Activated naive CD4-positive, alpha-beta T cell treated with anti-CD3 and anti-CD28 coated beads, Interleukin-2, amount 10 ng/mL, durations not matched to agents 7 days and 5 days (primary cell): Measurements from ENCODE around the gene SPTBN5.
A peak's percentile ranks its signal among the peaks of the same experiment; 100 is the strongest.

ENCODE experiments used
- CTCF ChIA-PET: fragments of 350-600 bp; sonication (Branson Sonifier 250); formaldehyde crosslinking; loops from one replicate; lab custom pipeline; 2021; ENCODE audit warnings: antibody characterized with exemption; lab: Charles Lee
- DNase-seq: peaks from one replicate; pipeline ENCODE4 v3.0.0-alpha.2; 2020
- H3K27ac Mint-ChIP-seq: one replicate; pipeline ENCODE4 v1.8.0; 2021; ENCODE audit warnings: mild to moderate bottlenecking, moderate library complexity, mixed read lengths
- H3K27me3 Mint-ChIP-seq: one replicate; pipeline ENCODE4 v1.8.0; 2021; ENCODE audit warnings: mild to moderate bottlenecking, mixed read lengths
- H3K36me3 Mint-ChIP-seq: one replicate; pipeline ENCODE4 v1.8.0; 2021; ENCODE audit warnings: mixed read lengths
- H3K4me1 Mint-ChIP-seq: one replicate; pipeline ENCODE4 v1.8.0; 2021; ENCODE audit warnings: mixed read lengths
- H3K4me3 Mint-ChIP-seq: one replicate; pipeline ENCODE4 v1.8.0; 2021; ENCODE audit warnings: mild to moderate bottlenecking, moderate library complexity, mixed read lengths
- H3K9me3 Mint-ChIP-seq: one replicate; pipeline ENCODE4 v1.8.0; 2021; ENCODE audit warnings: mixed read lengths

SPTBN5 gene

DNA sequence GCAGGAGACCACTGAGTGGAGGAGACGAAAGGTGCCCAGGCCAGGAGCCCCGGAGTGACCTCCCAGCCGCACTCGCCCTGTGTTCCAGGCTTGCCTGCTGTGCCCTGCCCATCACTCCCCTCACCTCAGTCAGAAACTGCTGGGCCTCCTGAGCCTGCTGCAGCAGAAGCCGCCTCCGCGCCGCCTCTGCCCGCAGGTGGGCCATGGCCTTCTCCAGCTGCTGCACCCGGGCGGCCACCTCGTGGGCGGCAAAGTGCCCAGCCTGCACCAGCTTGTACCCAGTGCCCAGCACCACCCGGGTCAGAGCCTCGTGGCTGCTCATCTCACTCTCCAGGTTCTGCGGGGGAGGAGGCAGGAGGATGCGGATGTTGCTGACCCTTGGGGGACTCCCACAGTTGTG is 37.6 kb downstream of the SPTBN5 start:
- H3K27ac Mint-ChIP-seq = no peak overlapping the region
- no peaks in the 10 kb centered on the region for H3K36me3 Mint-ChIP-seq
- CTCF ChIA-PET = no interaction called here
- no peak overlapping the region for H3K4me3 Mint-ChIP-seq
- no peaks in the 10 kb centered on the region for H3K9me3 Mint-ChIP-seq
- peaks cover 10% of the 10 kb centered on the region for H3K4me1 Mint-ChIP-seq
- DNase-seq = no peak
- peaks cover 17% of the 10 kb centered on the region for H3K27me3 Mint-ChIP-seq

DNA sequence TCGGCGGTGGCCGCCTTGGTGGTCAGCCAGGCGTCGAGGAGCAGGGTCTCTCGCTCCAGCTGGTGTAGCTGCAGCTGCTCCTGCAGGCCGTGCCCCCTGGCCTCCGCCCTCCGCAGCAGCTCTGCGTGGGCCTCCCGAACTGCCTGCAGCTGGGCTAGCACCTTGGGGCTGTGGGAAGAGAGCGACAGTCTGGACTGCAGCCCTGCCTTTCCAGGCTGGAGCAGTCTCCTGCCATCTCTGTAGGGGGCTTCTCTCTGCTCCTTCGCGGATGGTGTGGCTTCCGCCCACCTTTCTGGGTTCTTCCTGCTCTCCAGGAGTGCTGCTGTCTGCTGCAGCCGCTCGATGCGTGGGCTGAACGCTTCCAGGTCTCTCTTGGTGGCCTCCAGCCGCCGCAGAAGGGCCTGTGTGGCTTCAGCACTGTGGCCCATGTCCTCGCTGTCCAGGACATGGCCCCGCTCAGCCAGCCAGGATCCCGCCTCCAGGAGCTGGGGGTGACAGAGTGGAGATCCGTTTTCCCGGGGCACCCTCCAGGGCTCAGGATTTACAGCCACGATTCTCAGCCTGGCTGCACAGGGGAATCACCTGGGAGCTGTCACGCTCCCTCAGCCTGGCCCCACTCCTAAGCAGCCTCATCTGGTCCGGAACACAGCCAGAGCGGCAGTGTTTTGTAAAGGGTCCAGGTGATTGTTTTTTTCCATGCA is 38.4 kb downstream of the SPTBN5 start:
- CTCF ChIA-PET = no interaction called here
- H3K9me3 Mint-ChIP-seq = no peaks in the 10 kb centered on the region
- H3K4me3 Mint-ChIP-seq = no peak overlapping the region
- no peak overlapping the region for H3K27ac Mint-ChIP-seq
- H3K4me1 Mint-ChIP-seq = peaks cover 6% of the 10 kb centered on the region
- H3K27me3 Mint-ChIP-seq = peaks cover 15% of the 10 kb centered on the region
- no peaks in the 10 kb centered on the region for H3K36me3 Mint-ChIP-seq
- no peak for DNase-seq

DNA sequence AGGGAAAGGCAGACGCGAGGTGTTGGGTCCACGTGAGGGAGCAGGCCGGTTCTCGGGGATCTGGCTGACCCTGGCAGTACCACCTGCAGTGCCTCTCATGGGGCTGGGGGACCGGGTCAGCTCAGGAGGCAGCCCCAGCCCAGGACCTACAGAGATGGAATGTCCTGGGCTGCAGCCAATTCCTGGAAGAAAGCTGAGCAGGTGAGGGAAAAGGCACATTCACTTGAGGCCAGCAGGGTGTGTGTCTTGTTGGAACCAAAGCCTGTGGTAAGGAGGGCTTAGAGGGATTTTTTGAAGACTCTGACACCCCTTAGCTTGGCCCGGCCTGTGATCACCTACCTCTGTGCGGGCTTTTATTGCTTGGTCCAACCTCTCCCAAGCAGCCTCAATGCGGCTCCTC is 39.4 kb downstream of the SPTBN5 start:
- no peaks in the 10 kb centered on the region for H3K36me3 Mint-ChIP-seq
- no peaks in the 10 kb centered on the region for H3K9me3 Mint-ChIP-seq
- no peak for DNase-seq
- no peak overlapping the region for H3K27ac Mint-ChIP-seq
- no peaks in the 10 kb centered on the region for H3K4me1 Mint-ChIP-seq
- peaks cover 18% of the 10 kb centered on the region for H3K27me3 Mint-ChIP-seq
- CTCF ChIA-PET = no interaction called here
- H3K4me3 Mint-ChIP-seq = no peak overlapping the region

DNA sequence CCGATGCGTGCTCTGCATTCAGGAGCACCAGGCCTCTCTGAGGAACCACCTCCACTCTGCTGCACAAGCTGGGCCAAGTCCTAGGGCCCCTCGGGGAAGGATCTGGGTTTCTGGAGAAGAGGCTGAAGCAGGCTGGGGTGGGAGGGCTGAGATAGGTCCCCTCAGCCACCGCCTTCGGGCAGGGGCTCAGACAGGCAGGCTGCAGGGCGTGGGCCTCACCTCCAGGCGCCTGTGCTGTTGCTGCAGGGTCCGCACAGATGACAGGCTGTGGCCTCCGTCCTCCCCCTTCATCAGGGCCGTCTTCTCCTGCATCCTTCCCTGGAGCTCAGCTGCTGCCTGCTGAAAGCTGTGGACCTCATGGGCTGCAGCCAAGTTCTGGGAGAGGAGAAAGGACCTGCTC is 40.0 kb downstream of the SPTBN5 start:
- H3K9me3 Mint-ChIP-seq = no peaks in the 10 kb centered on the region
- H3K27me3 Mint-ChIP-seq = peaks cover 18% of the 10 kb centered on the region
- CTCF ChIA-PET = interaction anchor here (0.7 kb wide), 1 partner anchor 25 kb away, joined by 3 read pairs; no protein-coding TSS in a partner anchor
- no peak overlapping the region for H3K27ac Mint-ChIP-seq
- no peaks in the 10 kb centered on the region for H3K36me3 Mint-ChIP-seq
- no peak for DNase-seq
- no peak overlapping the region for H3K4me3 Mint-ChIP-seq
- no peaks in the 10 kb centered on the region for H3K4me1 Mint-ChIP-seq

DNA sequence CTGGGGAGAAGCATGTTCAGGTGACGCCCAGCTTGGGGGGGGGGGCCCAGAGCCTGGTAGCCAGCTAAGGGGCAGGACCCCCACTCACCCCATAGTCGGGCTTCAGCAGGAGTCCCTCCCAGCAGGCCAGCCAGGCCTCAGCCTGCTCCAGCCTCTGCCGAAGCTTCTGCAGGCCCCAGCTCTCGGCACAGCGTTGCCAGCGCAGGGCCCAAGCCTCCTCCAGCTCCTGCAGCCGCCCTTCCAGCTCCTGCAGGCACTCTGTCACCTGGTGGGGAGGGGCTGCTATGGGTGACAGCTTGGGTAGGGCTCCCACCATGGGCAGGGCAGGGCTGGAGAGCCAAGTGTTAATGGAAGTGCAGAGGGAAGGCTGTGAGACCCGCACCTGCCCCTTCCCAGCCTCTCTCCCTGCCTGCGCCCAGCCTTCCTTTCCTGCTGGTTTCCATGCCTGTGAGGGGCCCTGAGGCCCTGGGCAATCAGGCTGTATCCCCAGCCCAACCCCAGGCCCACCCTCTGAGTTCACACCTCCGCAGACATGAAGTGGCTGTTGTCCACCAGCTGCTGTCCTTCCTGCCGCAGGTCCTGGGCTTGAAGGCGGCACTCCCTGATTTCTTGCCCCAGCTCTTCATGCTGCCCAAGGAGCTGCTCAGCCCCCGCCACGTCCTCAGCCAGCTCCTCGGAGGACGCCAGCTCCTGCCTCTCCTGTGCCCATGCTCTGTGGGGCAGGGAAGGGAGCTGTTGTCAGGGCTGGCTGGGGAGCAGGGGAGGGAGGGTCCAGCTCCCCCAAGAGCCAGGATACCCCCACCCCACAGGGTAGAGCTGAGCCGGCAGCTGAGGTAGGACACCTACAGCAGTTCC is 40.9 kb downstream of the SPTBN5 start:
- Mint-ChIP-seq H3K27ac (no peak overlapping the region), H3K9me3 (no peaks in the 10 kb centered on the region), H3K36me3 (peaks cover 4% of the 10 kb centered on the region), H3K27me3 (peaks cover 18% of the 10 kb centered on the region), H3K4me1 (no peaks in the 10 kb centered on the region), H3K4me3 (no peak overlapping the region)
- CTCF ChIA-PET = interaction anchor here (0.7 to 1.8 kb wide), 2 partner anchors 26 to 84 kb away, joined by 3 to 4 read pairs; no protein-coding TSS in a partner anchor
- no peak for DNase-seq

DNA sequence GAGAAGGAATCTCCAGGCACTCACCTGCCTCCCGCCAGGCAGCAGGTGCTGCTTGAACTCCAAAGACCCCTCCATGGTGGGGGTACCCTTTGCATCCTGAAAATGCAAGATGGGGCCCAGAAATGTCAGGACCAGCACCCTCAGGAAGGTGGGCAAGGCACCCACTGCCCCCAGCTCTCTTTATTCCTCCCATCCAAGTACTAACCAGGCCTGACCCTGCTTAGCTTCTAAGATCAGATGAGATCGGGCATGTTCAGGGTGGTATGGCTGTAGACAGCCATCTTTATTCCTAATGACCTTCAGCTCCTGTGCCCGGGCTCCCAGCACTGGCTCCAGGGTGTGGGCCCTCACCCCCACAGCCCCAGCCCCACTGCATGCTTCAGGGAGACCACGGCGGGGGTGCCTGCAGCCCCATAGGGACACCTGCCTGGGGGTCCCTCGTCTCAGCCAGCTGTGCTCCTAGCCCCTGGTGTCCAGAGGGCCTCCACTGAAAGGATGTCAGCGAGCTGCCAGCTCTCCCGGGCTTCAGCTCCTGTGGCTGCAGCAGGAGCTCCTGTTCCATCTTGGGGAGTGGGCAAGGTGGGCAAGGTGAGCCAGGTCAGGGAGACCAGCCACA is 42.0 kb downstream of the SPTBN5 start:
- Mint-ChIP-seq H3K27ac (no peak overlapping the region), H3K9me3 (no peaks in the 10 kb centered on the region), H3K36me3 (peaks cover 4% of the 10 kb centered on the region), H3K4me3 (no peak overlapping the region), H3K4me1 (no peaks in the 10 kb centered on the region), H3K27me3 (peaks cover 18% of the 10 kb centered on the region)
- DNase-seq = no peak
- CTCF ChIA-PET = interaction anchor here (1.6 to 1.8 kb wide), 2 partner anchors 79 to 85 kb away, joined by 4 to 6 read pairs; partner anchors contain the start of gene MAPKBP1

DNA sequence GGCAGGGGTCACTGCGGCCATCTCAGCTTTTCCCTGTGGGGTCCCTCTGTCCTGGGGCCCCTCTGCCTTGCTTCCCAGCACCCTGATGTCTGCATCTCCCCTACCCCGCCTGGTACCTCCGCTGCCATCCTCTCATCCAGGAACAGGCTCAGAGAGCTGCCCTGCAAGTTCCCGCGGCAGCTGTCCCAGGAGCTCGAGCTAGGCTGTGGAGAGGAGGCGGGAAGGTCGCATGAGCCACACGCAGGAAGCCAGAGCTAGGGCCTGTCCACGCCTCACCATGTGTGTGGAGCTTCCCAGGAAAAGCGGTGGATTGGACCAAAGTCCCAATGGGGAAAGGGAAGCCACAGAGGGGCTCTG is 42.7 kb downstream of the SPTBN5 start:
- Mint-ChIP-seq H3K4me1 (no peaks in the 10 kb centered on the region), H3K4me3 (no peak overlapping the region), H3K36me3 (peaks cover 4% of the 10 kb centered on the region), H3K27ac (peak overlapping the region; percentile 69), H3K9me3 (no peaks in the 10 kb centered on the region), H3K27me3 (peaks cover 18% of the 10 kb centered on the region)
- CTCF ChIA-PET = interaction anchor here (1.6 kb wide), 1 partner anchor 78 kb away, joined by 6 read pairs; the partner anchor contains the start of gene MAPKBP1
- DNase-seq = no peak

DNA sequence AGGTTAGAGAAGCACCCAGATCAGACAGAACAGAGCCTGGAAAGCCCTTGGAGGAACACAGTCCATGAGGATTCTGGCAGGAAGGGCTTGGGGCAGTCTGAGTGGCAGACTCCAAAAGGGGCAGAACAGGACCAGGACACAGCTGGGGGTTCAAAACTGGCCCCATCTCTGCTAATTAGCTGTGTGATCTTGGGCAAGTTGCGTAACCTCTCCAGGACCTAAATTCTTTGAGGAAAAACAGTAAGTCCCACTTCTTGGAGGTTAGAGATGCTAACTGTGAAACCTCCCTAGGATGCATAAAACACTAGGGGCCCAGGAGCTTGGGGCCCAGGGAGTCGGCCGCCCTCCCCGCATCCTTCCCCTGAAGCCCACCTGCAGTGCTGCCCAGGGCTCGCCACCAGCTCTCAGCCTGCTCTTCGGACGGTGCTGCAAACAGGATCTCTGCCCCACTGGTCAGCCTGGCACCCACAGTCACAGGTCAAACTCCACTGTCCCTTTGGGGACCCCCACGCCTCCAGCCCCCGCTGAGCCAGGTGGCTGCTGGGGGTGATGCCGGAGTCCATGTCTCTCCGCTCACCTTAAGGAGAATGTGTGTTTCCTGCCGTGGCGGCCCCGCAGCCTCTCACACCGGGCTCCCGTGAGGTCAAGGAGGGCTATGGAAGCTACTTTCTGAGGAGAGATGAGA is 43.2 kb downstream of the SPTBN5 start:
- CTCF ChIA-PET = interaction anchor here (1.6 kb wide), 1 partner anchor 77 kb away, joined by 6 read pairs; the partner anchor contains the start of gene MAPKBP1
- H3K36me3 Mint-ChIP-seq = peaks cover 4% of the 10 kb centered on the region
- no peaks in the 10 kb centered on the region for H3K4me1 Mint-ChIP-seq
- no peak for DNase-seq
- no peak overlapping the region for H3K4me3 Mint-ChIP-seq
- peaks cover 18% of the 10 kb centered on the region for H3K27me3 Mint-ChIP-seq
- H3K27ac Mint-ChIP-seq = no peak overlapping the region
- no peaks in the 10 kb centered on the region for H3K9me3 Mint-ChIP-seq

DNA sequence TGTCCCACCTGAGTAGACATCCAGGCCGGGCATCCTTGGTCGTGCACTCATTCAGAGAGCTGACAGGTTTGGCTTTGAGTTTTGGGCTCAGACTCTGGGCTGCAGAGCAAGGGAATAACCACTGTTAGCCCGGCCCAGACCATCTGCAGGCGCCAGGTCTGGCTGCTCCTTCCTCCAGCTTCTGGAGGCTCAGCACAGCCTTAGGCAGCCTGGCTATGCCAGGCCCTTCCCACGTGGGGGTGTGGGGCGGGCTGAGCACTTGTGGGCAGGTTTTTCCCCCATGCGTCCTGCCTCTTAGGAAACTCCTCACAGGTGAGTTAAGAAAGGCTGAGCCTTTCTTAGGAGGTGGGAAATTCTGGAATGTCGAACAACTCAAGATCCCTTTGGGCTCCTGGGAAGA is 44.0 kb downstream of the SPTBN5 start:
- Mint-ChIP-seq H3K9me3 (no peaks in the 10 kb centered on the region), H3K27me3 (peaks cover 18% of the 10 kb centered on the region), H3K4me1 (no peaks in the 10 kb centered on the region), H3K4me3 (no peak overlapping the region), H3K36me3 (peaks cover 4% of the 10 kb centered on the region), H3K27ac (no peak overlapping the region)
- DNase-seq = no peak
- CTCF ChIA-PET = no interaction called here

DNA sequence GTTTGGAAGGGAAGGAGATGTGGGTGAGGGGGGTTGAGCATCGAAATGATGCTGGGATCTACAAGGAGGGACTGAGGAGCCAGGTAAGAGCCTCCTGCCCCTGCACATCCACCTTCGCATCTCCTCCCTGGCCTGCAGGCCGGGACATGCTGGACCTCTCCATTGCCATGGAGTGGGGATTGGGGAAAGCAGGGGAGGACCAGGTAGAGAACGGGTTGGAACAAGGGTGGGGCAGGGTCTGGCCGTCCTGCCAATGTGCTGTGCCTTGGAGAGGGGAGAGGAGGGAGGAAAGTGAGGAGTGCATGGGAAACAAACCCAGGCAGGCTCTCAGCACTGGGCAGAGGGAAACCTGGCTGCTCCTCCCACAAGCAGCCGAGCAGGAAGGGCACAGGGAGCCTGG is 44.6 kb downstream of the SPTBN5 start:
- CTCF ChIA-PET = no interaction called here
- Mint-ChIP-seq H3K27me3 (peaks cover 18% of the 10 kb centered on the region), H3K36me3 (peaks cover 4% of the 10 kb centered on the region), H3K4me3 (no peak overlapping the region), H3K27ac (no peak overlapping the region), H3K9me3 (no peaks in the 10 kb centered on the region), H3K4me1 (no peaks in the 10 kb centered on the region)
- DNase-seq = no peak

DNA sequence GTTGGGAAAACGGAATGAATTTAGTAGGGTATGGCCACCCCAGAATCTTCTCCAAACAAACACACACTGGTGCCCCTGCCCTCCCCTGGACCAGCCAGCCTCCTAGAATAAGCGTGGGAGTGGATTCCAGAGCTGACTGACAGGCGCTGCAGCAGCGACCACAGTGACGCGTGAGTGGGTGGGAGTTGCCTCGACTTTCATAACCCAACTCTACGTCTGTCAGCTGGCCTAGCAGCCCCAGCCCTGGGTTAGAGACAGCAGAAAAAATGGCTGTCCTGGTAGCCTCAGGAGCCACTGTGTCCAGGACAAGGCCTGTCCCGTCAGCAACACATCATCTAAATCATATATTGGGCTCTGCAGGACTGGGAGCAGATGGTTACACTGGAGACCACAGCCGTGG is 45.2 kb downstream of the SPTBN5 start:
- no peak overlapping the region for H3K27ac Mint-ChIP-seq
- H3K36me3 Mint-ChIP-seq = peaks cover 4% of the 10 kb centered on the region
- DNase-seq = no peak
- no peak overlapping the region for H3K4me3 Mint-ChIP-seq
- H3K9me3 Mint-ChIP-seq = no peaks in the 10 kb centered on the region
- H3K4me1 Mint-ChIP-seq = no peaks in the 10 kb centered on the region
- CTCF ChIA-PET = interaction anchor here (1.5 kb wide), 1 partner anchor 76 kb away, joined by 3 read pairs; no protein-coding TSS in a partner anchor
- peaks cover 18% of the 10 kb centered on the region for H3K27me3 Mint-ChIP-seq

DNA sequence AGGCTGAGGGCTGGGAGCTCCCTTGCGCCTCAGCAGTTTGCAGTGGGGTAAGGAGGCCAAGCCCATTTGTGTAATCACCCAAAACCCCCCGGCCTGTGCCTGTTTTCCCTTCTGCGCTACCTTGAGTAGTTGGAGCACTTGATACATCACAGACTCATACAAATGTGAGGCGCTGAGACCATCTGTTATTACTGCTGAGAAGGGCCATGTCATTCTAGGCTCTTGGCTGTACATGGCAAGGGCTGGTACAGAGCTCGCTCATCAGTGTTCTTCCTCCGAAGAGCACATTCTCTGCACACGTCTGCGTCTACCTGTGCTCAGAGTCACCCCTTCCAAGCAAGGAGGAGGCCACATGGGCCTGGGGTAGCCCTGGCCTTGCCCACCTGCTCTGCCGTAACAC is 45.9 kb downstream of the SPTBN5 start:
- Mint-ChIP-seq H3K4me3 (no peak overlapping the region), H3K27ac (no peak overlapping the region), H3K36me3 (peaks cover 4% of the 10 kb centered on the region), H3K9me3 (no peaks in the 10 kb centered on the region), H3K27me3 (peaks cover 14% of the 10 kb centered on the region), H3K4me1 (no peaks in the 10 kb centered on the region)
- CTCF ChIA-PET = interaction anchor here (1.0 to 1.5 kb wide), 2 partner anchors 17 to 75 kb away, joined by 3 read pairs; no protein-coding TSS in a partner anchor
- no peak for DNase-seq

DNA sequence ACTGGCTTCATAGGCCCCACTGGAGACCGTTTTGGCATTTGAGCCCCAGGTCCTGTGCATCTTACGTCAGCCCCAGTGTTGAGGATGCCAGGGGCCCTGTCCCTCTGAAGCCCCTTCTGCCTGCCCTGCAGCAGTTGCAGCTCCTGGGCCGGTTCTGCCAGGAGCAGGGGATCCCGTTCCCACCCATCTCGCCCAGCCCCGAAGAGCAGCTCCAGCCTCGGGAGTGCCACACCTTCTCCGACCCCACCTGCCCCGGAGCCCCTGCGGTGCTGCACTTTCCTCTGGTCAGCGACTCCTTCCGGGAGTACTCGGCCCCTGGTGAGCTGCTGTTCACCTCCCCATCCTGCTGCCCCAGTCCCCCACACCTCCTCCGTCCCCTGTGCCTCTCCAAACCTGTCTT is 46.6 kb downstream of the SPTBN5 start:
- Mint-ChIP-seq H3K27me3 (peaks cover 14% of the 10 kb centered on the region), H3K27ac (no peak overlapping the region), H3K4me3 (no peak overlapping the region), H3K36me3 (peaks cover 4% of the 10 kb centered on the region), H3K9me3 (no peaks in the 10 kb centered on the region), H3K4me1 (no peaks in the 10 kb centered on the region)
- DNase-seq = no peak
- CTCF ChIA-PET = interaction anchor here (1.0 to 1.5 kb wide), 2 partner anchors 16 to 74 kb away, joined by 3 read pairs; no protein-coding TSS in a partner anchor
